Upper lobe of left lung (tissue), 6 donors: ENCODE results near the gene GP1BB. TPM values are rescaled to one million over a fixed set of nuclear protein-coding genes. Genes with fewer than 3 reads are reported as not detected.

Experiments used
- ATAC-seq, 2 donors: fragments of 200-7000 bp; cut with Tn5 transposase; one replicate each; pipeline ENCODE4 v1.9.1; 2022; ENCODE audit warnings: mild to moderate bottlenecking in 2 of 2, moderate library complexity in 2 of 2; ENCODE audit not compliant: low FRiP score in 2 of 2
- DNase-seq, 2 donors: peaks; one replicate each; pipeline ENCODE4 v3.0.0-alpha.2; 2019 to 2020
- H3K27ac ChIP-seq, 4 donors: fragments of 200-600 bp; sonication (generic); one replicate each; pipeline ENCODE4 v1.5.1; 2016 to 2019
- H3K27me3 ChIP-seq, 4 donors: fragments of 200-600 bp; sonication (generic); one replicate each; pipeline ENCODE4 v1.5.1; 2017 to 2019
- H3K36me3 ChIP-seq, 4 donors: fragments of 200-600 bp; sonication (generic); one replicate each; pipeline ENCODE4 v1.5.1; 2016 to 2019
- H3K4me1 ChIP-seq, 4 donors: fragments of 200-600 bp; sonication (generic); one replicate each; pipeline ENCODE4 v1.5.1; 2018 to 2019
- H3K4me3 ChIP-seq, 4 donors: fragments of 200-600 bp; sonication (generic); one replicate each; pipeline ENCODE4 v1.5.1; 2017 to 2019; ENCODE audit warnings: mild to moderate bottlenecking in 2 of 4, moderate library complexity in 1 of 4
- H3K9me3 ChIP-seq, 4 donors: fragments of 200-600 bp; sonication (generic); one replicate each; pipeline ENCODE4 v1.5.1; 2018 to 2019
- CTCF ChIP-seq, 6 experiments: fragments of 450-650 bp in 4 of 6; fragments of 200-600 bp in 2 of 6; sonication (generic) in 2 of 6; IDR thresholded peaks; one replicate each; pipeline ENCODE4 v1.5.1; 2016 to 2019; ENCODE audit warnings: antibody characterized with exemption in 6 of 6
- EP300 ChIP-seq, 4 donors: sonication (generic); formaldehyde crosslinking; IDR thresholded peaks; one replicate each; pipeline ENCODE4 v1.5.1; 2017; ENCODE audit warnings: antibody characterized with exemption in 4 of 4, control low read depth in 2 of 4
- POLR2A ChIP-seq, 4 donors: fragments of 450-650 bp; IDR thresholded peaks; one replicate each; pipeline ENCODE4 v1.5.1; 2016 to 2017; ENCODE audit warnings: antibody characterized with exemption in 4 of 4, mild to moderate bottlenecking in 2 of 4
- POLR2AphosphoS5 ChIP-seq, 2 donors: sonication (generic); formaldehyde crosslinking; IDR thresholded peaks; one replicate each; pipeline ENCODE4 v1.5.1; 2017; ENCODE audit warnings: antibody characterized with exemption in 2 of 2
- WGBS, 2 donors: methylation state at CpG; one replicate each; pipeline ENCODE4 v1.1.5; 2017 to 2018; 5-methylcytosine and 5-hydroxymethylcytosine counted together
- total RNA-seq, 6 donors: library from RNA; depleted of rRNA in 4 of 6; stranded (reverse); fragments of >200 nt in 4 of 6; gene quantifications; one replicate each; pipeline versions ENCODE4 v1.1.0 to v1.2.1, GENCODE V29; 2016 to 2021
- donor health status: DM: no; HTN: no; CAD: no; lungs with moderate emphysema.
- donor health status: DM: no; HTN: yes; CAD: no; lungs with severe emphysema.

Gene GP1BB
- total RNA-seq, 6 donors from 2014 or later: 1.5 to 23.7 (median 6.6) TPM

GRCh38 chr22:19758896-19759426, 35.6 kb downstream of the GP1BB start:
- Histone ChIP-seq H3K27me3 (peaks cover 3 to 62% (median 42%) of the 10 kb centered on the region in 4 donors), H3K9me3 (no peaks in the 10 kb centered on the region), H3K4me1 (peaks cover 26 to 61% (median 42%) of the 10 kb centered on the region in 4 donors), H3K27ac (no peak overlapping the region), H3K36me3 (no peaks in the 10 kb centered on the region), H3K4me3 (peak overlapping the region in 3 of 4 donors; percentile 6 to 15 (median 14))
- ATAC-seq (no peak), DNase-seq (no peak)
- WGBS, 2 donors: 0 to 13% methylated on average over 2 to 18 of the region's 21 CpGs
- TF ChIP-seq POLR2AphosphoS5 (IDR thresholded peaks at IDR 0.05) (no peak), CTCF (IDR thresholded peaks at IDR 0.05) (no peak), EP300 (IDR thresholded peaks at IDR 0.05) (no peak), POLR2A (IDR thresholded peaks at IDR 0.05) (no peak)

GRCh38 chr22:19759427-19760057, 36.2 kb downstream of the GP1BB start:
- Histone ChIP-seq H3K36me3 (no peaks in the 10 kb centered on the region), H3K27me3 (peaks cover 3 to 61% (median 41%) of the 10 kb centered on the region in 4 donors), H3K27ac (no peak overlapping the region), H3K4me3 (peak overlapping the region in 3 of 4 donors; percentile 6 to 15 (median 10)), H3K9me3 (no peaks in the 10 kb centered on the region), H3K4me1 (peaks cover 26 to 61% (median 42%) of the 10 kb centered on the region in 4 donors)
- no peak for TF ChIP-seq POLR2A (IDR thresholded peaks at IDR 0.05)
- TF ChIP-seq CTCF (IDR thresholded peaks at IDR 0.05): no peak
- no peak for TF ChIP-seq EP300 (IDR thresholded peaks at IDR 0.05)
- TF ChIP-seq POLR2AphosphoS5 (IDR thresholded peaks at IDR 0.05): no peak
- DNase-seq (peak in 1 of 2 donors; percentile 83), ATAC-seq (no peak)
- 10 to 15% methylated on average over 10 to 40 of the region's 43 CpGs for WGBS, 2 donors

- Histone ChIP-seq H3K36me3 (no peaks in the 10 kb centered on the region), H3K27ac (peak within 1 kb of the TSS in 2 of 4 donors; percentile 7 to 42), H3K4me3 (peak within 1 kb of the TSS in 3 of 4 donors; percentile 31 to 44 (median 39)), H3K27me3 (peaks cover 3 to 58% (median 38%) of the 10 kb centered on the region in 4 donors), H3K4me1 (peaks cover 23 to 56% (median 40%) of the 10 kb centered on the region in 4 donors), H3K9me3 (no peaks in the 10 kb centered on the region)
- DNase-seq (peak in 1 of 2 donors; percentile 73), ATAC-seq (no peak)
- TF ChIP-seq POLR2AphosphoS5 (IDR thresholded peaks at IDR 0.05): no peak
- TF ChIP-seq CTCF (IDR thresholded peaks at IDR 0.05): no peak
- 12 to 13% methylated on average over 25 to 27 of the region's 79 CpGs for whole genome bisulfite sequencing, 2 donors
Observed at GRCh38 chr22:19760058-19760950, 37.0 kb downstream of the GP1BB start, which contains the start of gene TBX1. TBX1 (plus strand) TSS chr22:19760778; CDS start chr22:19760844, 66 bp downstream.

GRCh38 chr22:19760951-19761724, 37.8 kb downstream of the GP1BB start:
- 13% methylated on average over 51 of the region's 117 CpGs; no CpG with 5 or more reads in 1 of the 2 donors for WGBS, 2 donors

More at GRCh38 chr22:19760951-19761724, 37.8 kb downstream of the GP1BB start:
- peak overlapping the region in 3 of 4 donors; percentile 31 to 44 (median 39) for H3K4me3 ChIP-seq
- H3K27ac ChIP-seq: peak overlapping the region in 2 of 4 donors; percentile 7 to 42
- TF ChIP-seq CTCF (IDR thresholded peaks at IDR 0.05): no peak
- no peak for ATAC-seq
- H3K27me3 ChIP-seq: peaks cover 3 to 57% (median 35%) of the 10 kb centered on the region in 4 donors
- peaks cover 23 to 56% (median 36%) of the 10 kb centered on the region in 4 donors for H3K4me1 ChIP-seq
- peak in 1 of 2 donors; percentile 73 for DNase-seq
- no peaks in the 10 kb centered on the region for H3K36me3 ChIP-seq
- no peaks in the 10 kb centered on the region for H3K9me3 ChIP-seq
